Bronchial epithelial cell (primary cell): ENCODE results near the gene DIAPH3. TPM values are rescaled to one million over a fixed set of nuclear protein-coding genes. Genes with fewer than 3 reads are reported as not detected.

ENCODE experiments used
- DNase-seq: peaks from one replicate; pipeline ENCODE4 v3.0.0-alpha.2; 2010; ENCODE audit warnings: low read depth
- FAIRE-seq: peaks from 2 replicates; lab custom pipeline; 2011; peaks lifted over from hg19 to GRCh38; lab: Jason Lieb, UNC
- H3K27me3 ChIP-seq: 2 replicates; pipeline ENCODE4 v1.5.1; 2011; ENCODE audit warnings: low read length; ENCODE audit not compliant: control insufficient read depth, insufficient read depth
- H3K36me3 ChIP-seq: 2 replicates; pipeline ENCODE4 v1.5.1; 2011; ENCODE audit warnings: low read length; ENCODE audit not compliant: control insufficient read depth, insufficient read depth
- H3K4me3 ChIP-seq: 2 replicates; pipeline ENCODE4 v1.5.1; 2011; ENCODE audit warnings: mild to moderate bottlenecking, low read depth, low read length, control low read depth
- total RNA-seq: library from RNA; depleted of rRNA; stranded (reverse); fragments of >200 nt; gene quantifications from 2 replicates; pipeline ENCODE4 v1.2.1, GENCODE V29; 2014
- TF ChIP-seq, protein P1 (sequence below): IDR thresholded peaks from 2 replicates; pipeline ENCODE4 v1.5.1; 2011; ENCODE audit warnings: mild to moderate bottlenecking, moderate library complexity, low read length, control low read depth, inconsistent platforms; ENCODE audit not compliant: insufficient read depth, severe bottlenecking

DIAPH3 gene
- total RNA-seq, 1 donor from 2014 or later: 0.26 TPM

DNA sequence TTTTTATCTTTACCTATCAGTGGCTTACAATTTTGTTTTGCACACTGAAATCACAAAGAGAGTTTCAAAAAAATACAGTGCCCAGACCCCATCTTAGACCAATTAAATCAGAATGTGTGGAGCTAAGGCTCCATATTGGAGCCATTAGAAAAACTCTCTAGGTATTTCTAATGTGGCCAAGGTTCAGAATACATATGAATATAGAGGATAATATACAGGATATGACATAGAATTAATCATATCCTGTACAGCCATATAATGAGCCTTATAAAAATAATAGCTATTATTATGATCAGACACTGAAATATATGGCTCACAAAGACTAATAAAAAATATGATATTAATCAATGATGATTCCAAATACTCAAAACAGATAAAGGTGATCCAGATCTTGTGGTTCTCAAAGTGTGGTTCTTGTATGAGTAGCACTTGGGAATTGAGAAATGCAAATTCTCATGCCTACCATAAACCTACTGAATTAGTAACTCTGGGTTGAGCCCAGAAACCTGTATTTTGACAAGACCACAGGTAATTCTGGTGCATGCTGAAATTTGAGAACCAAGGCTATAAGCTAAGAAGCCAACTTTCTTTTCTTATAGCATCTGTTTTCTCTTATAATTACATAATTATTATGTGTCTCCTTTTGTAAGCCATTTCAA is 408.0 kb downstream of the DIAPH3 start:
- no peaks in the 10 kb centered on the region for H3K27me3 ChIP-seq
- TF ChIP-seq, protein P1, sequence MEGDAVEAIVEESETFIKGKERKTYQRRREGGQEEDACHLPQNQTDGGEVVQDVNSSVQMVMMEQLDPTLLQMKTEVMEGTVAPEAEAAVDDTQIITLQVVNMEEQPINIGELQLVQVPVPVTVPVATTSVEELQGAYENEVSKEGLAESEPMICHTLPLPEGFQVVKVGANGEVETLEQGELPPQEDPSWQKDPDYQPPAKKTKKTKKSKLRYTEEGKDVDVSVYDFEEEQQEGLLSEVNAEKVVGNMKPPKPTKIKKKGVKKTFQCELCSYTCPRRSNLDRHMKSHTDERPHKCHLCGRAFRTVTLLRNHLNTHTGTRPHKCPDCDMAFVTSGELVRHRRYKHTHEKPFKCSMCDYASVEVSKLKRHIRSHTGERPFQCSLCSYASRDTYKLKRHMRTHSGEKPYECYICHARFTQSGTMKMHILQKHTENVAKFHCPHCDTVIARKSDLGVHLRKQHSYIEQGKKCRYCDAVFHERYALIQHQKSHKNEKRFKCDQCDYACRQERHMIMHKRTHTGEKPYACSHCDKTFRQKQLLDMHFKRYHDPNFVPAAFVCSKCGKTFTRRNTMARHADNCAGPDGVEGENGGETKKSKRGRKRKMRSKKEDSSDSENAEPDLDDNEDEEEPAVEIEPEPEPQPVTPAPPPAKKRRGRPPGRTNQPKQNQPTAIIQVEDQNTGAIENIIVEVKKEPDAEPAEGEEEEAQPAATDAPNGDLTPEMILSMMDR: no peak
- no peak overlapping the region for H3K4me3 ChIP-seq
- H3K36me3 ChIP-seq: no peaks in the 10 kb centered on the region
- DNase-seq: peak; percentile 56
- FAIRE-seq: no peak

DNA sequence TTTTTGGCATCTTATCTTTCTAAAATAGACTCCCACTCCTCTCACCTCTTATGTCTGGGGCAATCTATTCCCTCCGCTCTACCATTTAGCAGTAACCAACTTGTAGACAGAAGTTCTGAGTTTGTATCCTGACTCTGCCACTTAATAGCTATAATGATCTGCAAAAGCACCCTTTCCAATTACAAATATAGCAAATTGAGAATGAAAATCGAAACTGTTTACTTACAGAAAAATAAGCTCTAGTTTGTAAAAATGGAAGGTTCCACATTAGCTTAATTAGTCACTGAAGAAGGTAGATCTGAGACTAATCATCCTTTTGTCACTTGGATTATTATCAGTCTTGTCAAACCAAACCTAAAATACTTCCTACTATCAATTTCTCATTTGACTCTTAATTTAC is 409.3 kb downstream of the DIAPH3 start:
- TF ChIP-seq, protein P1: no peak
- no peak for FAIRE-seq

DNA sequence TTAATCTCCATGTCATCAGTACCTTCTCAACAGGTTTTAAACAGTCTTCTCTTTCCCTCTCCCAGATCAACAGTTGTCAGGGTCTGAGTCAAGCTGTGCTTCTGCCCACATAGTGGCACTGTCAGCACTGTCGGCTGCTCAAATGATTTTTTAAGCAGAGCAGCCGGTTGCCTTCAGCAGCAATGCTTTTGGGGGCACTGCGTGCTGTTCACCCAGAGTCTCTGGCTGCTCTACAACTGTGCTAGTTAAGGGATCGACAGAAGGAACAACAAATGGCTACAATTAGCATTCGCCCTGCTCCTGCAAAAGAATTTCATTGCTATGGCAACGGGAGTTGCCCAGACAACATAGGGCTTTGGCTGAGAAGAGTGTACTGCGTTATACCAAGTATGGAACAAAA is 412.9 kb downstream of the DIAPH3 start:
- no peak overlapping the region for H3K4me3 ChIP-seq
- TF ChIP-seq, protein P1: no peak
- FAIRE-seq: no peak
- DNase-seq: peak; percentile 21
- no peaks in the 10 kb centered on the region for H3K27me3 ChIP-seq
- no peaks in the 10 kb centered on the region for H3K36me3 ChIP-seq

More for the DNA sequence above, 409.3 kb downstream of the DIAPH3 start:
- Histone ChIP-seq H3K27me3 (no peaks in the 10 kb centered on the region), H3K36me3 (no peaks in the 10 kb centered on the region), H3K4me3 (no peak overlapping the region)
- no peak for DNase-seq

DNA sequence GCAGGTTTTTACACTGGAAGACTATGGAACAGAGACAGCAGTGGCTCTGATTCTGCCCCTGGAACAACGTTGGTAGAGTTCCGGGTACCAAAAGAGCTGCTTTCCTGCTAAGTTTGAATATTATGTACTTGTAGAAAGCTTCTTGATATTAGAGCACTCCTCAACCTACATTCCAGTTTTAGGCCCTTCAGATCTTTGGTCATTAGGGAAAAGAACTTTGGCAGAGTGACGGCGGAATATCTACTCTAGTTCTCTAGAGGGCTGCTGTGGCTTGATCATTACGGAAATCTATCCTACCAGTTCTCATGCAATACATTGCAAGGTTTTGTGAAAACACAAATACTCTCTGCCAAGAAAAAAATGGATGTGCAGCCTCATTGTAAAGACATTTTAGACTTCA is 415.7 kb downstream of the DIAPH3 start:
- H3K36me3 ChIP-seq: no peaks in the 10 kb centered on the region
- FAIRE-seq (no peak), DNase-seq (no peak)
- no peak overlapping the region for H3K4me3 ChIP-seq
- TF ChIP-seq, protein P1: no peak
- H3K27me3 ChIP-seq: no peaks in the 10 kb centered on the region

DNA sequence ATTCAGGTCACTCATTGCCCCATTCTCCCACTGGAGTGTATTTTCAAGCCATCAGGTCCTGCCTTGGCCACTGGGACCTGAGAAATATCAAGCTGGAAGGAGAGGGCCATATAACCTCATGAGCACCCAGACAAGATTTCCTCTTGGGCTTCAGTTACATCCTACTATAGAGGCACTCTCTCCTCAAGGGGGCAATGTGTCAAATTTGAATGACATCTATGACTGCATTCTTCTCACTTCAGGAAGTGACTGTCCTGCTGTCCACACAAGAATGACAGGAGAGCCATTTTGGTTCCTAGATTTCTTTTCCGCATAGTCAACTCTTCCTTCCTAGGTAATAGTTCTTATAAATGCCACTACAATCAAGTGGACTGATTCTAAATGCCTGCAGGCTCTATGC is 416.2 kb downstream of the DIAPH3 start:
- Histone ChIP-seq H3K4me3 (no peak overlapping the region), H3K27me3 (no peaks in the 10 kb centered on the region), H3K36me3 (no peaks in the 10 kb centered on the region)
- no peak for DNase-seq
- FAIRE-seq: peak; percentile 66
- TF ChIP-seq, protein P1: no peak
